Measurements from ENCODE around the gene DUS1L. TPM values are rescaled to one million over a fixed set of nuclear protein-coding genes. Genes with fewer than 3 reads are reported as not detected.

DUS1L gene
- total and polyA plus RNA-seq, 2 experiments from 2014 or later, result 66.0 to 122 TPM

- TF ChIP-seq ZNF462 (CRISPR knock-in tag; IDR thresholded peaks at IDR 0.05) (no peak), EZH2 (IDR thresholded peaks at IDR 0.05; ENCODE audit: low read depth, unreplicated experiment) (no peak)
These were observed 24.3 kb upstream of the DUS1L start (continued) for GRCh38 chr17:82089723-82090548.

- peaks cover 55% of the 10 kb centered on the region; the same call in 2 of the 3 replicates for H3K36me3 Mint-ChIP-seq (ENCODE audit: low read depth)
- 0 out of 2 replicates have a peak, but pooled peaks cover 16% of the 10 kb centered on the region for H3F3A ChIP-seq (replicated peaks; ENCODE audit: low read depth)
- no peak overlapping the region for H3K27ac Mint-ChIP-seq
- no peak for ATAC-seq
- H3K4me1 ChIP-seq (ENCODE audit: insufficient read depth), result no peaks in the 10 kb centered on the region
- H3K27me3 ChIP-seq (ENCODE audit: insufficient read depth), result no peaks in the 10 kb centered on the region
- no peaks in the 10 kb centered on the region for H3K9me3 Mint-ChIP-seq
- no peaks in the 10 kb centered on the region for H3K9me2 ChIP-seq (ENCODE audit: insufficient read depth)
- no peak overlapping the region for H3K4me2 ChIP-seq
- no peak overlapping the region for H3K27ac ChIP-seq (ENCODE audit: low read depth)
- no peaks in the 10 kb centered on the region for H3K4me1 Mint-ChIP-seq
- peaks cover 5% of the 10 kb centered on the region; the same call in 1 of the 2 replicates for H3K79me2 ChIP-seq (replicated peaks; ENCODE audit: insufficient read depth)
- H3K4me3 Mint-ChIP-seq, result no peak overlapping the region
- H3K27me3 Mint-ChIP-seq (ENCODE audit: insufficient read depth, low read depth, poor library complexity), result peaks cover 10% of the 10 kb centered on the region
- DNase-seq (ENCODE audit: low spot score), result no peak
- no peak overlapping the region for H3K4me3 ChIP-seq
- H2AFZ ChIP-seq, result no peak overlapping the region
- H3K36me3 ChIP-seq (ENCODE audit: insufficient read depth), result peaks cover 13% of the 10 kb centered on the region; the same call in 1 of the 2 replicates
- H4K20me1 ChIP-seq (replicated peaks; ENCODE audit: insufficient read depth), result peaks cover 18% of the 10 kb centered on the region
- no peak for TF ChIP-seq ZNF114 (CRISPR knock-in tag; IDR thresholded peaks at IDR 0.05)
- no peak for TF ChIP-seq EZH2 (IDR thresholded peaks at IDR 0.05; ENCODE audit: low read depth, unreplicated experiment)
- no peak for TF ChIP-seq ZNF331 (CRISPR knock-in tag; IDR thresholded peaks at IDR 0.05; ENCODE audit: low read depth)
- TF ChIP-seq STAT1 (IDR thresholded peaks at IDR 0.05; ENCODE audit: unreplicated experiment), result no peak
- no peak for TF ChIP-seq CREB1 (CRISPR knock-in tag; IDR thresholded peaks at IDR 0.05; ENCODE audit: low read depth)
- TF ChIP-seq ETS1 (IDR thresholded peaks at IDR 0.05), result no peak
- no peak for TF ChIP-seq NANOG (IDR thresholded peaks at IDR 0.05; ENCODE audit: borderline replicate concordance)
- no peak for TF ChIP-seq JUNB (IDR thresholded peaks at IDR 0.05; ENCODE audit: unreplicated experiment)
These were observed 23.5 kb upstream of the DUS1L start for GRCh38 chr17:82088838-82089722.

Measured in GM23338 (cell line).